ENCODE measurements around the gene NKX1-1.
"Not testable (repeated sequence)": the region's sequence is repeated elsewhere in the genome, so short reads cannot be mapped to it uniquely, and the experiment has no call there.

NKX1-1 gene

GRCh38 chr4:1383728-1384591, 22.3 kb downstream of the NKX1-1 start:
- no peak for DNase-seq

GRCh38 chr4:1382776-1383727, 23.2 kb downstream of the NKX1-1 start:
- no peak for DNase-seq

- DNase-seq: no peak
Measured at GRCh38 chr4:1381944-1382541, 24.2 kb downstream of the NKX1-1 start.

- DNase-seq: no peak
Measured at GRCh38 chr4:1381181-1381621, 25.0 kb downstream of the NKX1-1 start.

GRCh38 chr4:1380368-1381151, 25.7 kb downstream of the NKX1-1 start:
- no peak for DNase-seq

- no peak for DNase-seq
Measured at GRCh38 chr4:1379801-1380331, 26.4 kb downstream of the NKX1-1 start.

GRCh38 chr4:1379351-1379781, 26.9 kb downstream of the NKX1-1 start:
- DNase-seq: no peak

GRCh38 chr4:1378559-1379231, 27.5 kb downstream of the NKX1-1 start:
- no peak for DNase-seq

GRCh38 chr4:1377606-1378261, 28.5 kb downstream of the NKX1-1 start:
- no peak for DNase-seq

- DNase-seq: no peak
Measured at GRCh38 chr4:1376841-1377605, 29.2 kb downstream of the NKX1-1 start.

- DNase-seq: no peak
Measured at GRCh38 chr4:1376391-1376840, 29.8 kb downstream of the NKX1-1 start.

- no peak for DNase-seq
Measured at GRCh38 chr4:1375761-1376322, 30.4 kb downstream of the NKX1-1 start.

GRCh38 chr4:1375051-1375721, 31.1 kb downstream of the NKX1-1 start:
- DNase-seq: no peak

GRCh38 chr4:1374706-1375045, 31.6 kb downstream of the NKX1-1 start:
- DNase-seq: no peak

GRCh38 chr4:1373892-1374705, 32.1 kb downstream of the NKX1-1 start:
- no peak for DNase-seq

GRCh38 chr4:1372576-1372975, 33.7 kb downstream of the NKX1-1 start:
- DNase-seq: not testable (repeated sequence)

GRCh38 chr4:1371176-1372165, 34.8 kb downstream of the NKX1-1 start:
- DNase-seq: no peak

Data from CD4-positive, alpha-beta T cell treated with Interferon gamma for 1 hour (primary cell).